ENCODE data around the gene CENPX.
A peak's percentile ranks its signal among the peaks of the same experiment; 100 is the strongest.

CENPX gene

DNA sequence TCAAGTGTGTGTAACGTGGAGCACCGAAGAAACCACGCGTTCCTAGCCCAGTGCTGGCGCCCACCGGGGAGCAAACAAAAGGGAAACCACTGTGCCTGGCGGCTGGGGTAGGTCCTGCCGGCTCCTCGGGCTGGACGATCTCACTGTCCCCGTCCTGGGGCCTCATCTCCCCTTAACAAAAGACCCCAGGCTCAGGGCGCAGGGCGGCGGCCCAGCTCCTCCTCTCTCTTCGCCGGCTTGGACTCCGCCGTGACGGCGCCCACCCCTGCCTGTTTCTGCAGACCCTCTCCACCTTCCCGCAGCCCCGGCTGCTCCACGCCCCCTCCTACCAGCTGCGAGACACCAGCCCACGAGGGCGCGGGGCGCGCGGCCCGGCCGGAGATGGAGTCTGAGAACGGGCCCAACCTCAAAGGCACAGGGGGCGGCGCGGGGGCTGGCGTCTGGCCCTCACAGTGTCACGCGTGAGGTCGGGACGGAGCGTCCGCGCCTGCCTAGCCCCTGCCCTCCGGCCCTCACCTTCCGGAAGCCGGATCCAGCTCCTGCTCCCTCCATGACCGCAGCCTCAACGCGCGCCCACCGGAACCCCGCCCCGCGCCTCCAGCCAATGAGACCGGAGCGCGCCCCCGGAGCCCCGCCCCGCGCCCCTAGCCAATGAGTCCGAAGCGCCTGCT is at the start of gene CENPX:
Gene CENPX, minus strand, starts transcription at position 569 of the 671 bp plus-strand sequence. Its CDS starts 17 bp downstream, at position 552.
- DNase-seq, result no peak

DNA sequence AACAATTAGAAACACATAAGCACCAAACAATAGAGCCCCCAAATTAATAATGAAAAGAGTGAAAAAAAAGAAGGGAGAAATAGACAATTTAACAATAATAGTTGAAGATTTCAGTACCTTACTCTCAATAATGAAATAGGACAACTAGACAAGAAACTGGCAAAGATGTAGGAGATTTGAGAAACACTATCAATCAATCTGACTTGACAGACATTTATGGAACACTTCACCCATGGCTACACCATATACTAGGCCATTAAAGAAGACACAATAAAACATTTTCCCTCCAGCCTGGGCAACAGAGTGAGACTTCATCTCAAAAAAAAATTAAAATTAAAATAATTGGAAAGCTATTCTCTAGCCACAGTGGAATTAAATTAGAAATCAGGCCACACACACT is 47.9 kb upstream of the CENPX start:
- DNase-seq, result no peak

DNA sequence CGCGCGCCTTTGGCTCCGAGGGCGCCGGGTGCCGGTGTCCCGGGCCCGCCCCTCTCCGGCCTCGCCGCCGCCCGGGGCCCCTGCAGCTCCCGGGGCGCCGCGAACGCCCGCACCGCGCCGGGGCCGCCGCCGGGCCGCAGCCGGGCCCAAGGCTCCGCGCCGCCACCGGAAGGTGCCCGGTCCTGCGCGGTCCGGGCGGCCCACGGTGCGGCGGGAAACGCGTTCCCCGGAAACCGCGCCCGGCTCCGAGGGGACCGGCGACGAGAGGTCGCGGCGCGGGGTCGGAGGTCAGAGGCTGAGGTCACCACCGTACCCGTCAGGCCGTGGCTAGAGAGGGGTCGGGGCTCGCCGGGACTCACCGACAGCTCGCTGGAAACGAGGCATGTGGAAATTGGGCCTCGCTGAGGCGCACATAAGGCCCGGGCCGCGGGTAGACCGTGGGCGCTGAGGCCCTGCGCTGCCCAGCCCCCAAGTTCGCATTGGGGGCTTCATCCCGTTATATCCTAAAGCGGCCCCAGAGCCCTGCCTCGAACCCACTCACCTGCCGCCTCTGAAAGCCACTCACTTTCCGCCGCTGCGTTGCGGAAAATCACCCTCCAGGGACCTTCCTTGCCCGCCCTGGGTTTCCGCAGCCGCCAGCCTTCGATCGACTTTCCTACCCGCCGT is 43.1 kb upstream of the CENPX start, which contains the start of gene DUS1L:
Gene DUS1L, minus strand, starts transcription at position 167 of the 666 bp plus-strand sequence. CDS start 745 bp downstream, outside the sequence.
- DNase-seq, result peak in 1 of 2 experiments; percentile 76

DNA sequence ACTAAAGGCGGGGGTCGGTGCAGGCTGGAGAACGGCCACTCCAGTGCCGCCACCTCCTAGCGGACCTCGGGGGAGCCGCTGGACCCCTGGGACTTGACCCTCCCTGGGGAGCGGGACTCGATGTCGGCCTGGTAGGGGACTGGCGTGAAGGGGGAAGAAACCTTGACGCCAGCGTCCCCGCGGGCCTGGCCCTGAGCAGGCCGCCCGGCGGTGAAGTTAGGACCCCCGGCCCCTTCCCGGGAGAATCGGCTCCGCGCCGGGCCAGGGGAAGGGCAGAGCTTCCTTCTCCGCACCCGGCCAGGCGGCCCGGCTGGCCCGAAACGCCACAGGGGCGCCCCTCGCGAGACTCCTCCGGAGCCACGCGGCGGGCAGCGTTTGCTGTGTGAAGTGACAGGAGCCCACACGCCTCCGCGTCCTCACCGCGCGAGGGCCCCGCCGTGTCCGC is 42.5 kb upstream of the CENPX start:
- DNase-seq, result no peak

DNA sequence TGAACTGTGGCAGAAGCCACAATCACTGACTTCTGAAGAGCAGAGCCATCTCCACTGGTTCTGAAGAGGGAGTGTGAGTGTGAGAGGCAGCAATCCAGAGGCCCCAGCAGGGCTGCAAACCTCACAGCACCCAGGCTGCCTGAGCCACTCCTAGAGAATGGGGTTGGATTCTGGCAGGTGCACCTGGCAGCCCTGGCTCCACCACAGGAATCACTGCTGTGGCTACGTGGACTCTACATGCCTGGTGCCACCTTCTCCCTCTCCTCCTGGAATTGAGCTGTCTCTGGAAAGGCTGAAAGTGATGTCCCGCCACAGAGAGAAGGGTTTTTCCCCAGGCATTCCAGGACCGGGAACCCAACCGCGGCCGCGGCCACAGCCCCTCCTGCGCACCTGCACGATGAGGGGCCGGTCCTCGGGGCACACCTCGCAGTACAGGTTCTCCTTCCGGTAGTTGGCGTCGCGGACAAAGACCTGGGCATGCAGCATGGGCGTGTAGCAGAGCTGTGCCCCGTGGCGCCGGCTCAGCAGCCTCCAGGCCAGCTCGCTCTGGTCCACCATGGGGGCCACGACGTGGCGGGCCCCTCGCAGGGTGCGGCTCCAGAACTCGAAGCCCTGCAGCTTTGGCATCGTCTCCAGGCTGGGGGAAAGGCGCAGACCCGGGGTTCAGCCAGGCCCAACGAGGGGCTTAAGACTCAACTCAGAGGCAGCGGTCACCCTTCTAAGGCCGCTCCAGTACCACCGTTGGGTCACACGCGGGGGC is 41.9 kb upstream of the CENPX start:
- DNase-seq, result no peak

DNA sequence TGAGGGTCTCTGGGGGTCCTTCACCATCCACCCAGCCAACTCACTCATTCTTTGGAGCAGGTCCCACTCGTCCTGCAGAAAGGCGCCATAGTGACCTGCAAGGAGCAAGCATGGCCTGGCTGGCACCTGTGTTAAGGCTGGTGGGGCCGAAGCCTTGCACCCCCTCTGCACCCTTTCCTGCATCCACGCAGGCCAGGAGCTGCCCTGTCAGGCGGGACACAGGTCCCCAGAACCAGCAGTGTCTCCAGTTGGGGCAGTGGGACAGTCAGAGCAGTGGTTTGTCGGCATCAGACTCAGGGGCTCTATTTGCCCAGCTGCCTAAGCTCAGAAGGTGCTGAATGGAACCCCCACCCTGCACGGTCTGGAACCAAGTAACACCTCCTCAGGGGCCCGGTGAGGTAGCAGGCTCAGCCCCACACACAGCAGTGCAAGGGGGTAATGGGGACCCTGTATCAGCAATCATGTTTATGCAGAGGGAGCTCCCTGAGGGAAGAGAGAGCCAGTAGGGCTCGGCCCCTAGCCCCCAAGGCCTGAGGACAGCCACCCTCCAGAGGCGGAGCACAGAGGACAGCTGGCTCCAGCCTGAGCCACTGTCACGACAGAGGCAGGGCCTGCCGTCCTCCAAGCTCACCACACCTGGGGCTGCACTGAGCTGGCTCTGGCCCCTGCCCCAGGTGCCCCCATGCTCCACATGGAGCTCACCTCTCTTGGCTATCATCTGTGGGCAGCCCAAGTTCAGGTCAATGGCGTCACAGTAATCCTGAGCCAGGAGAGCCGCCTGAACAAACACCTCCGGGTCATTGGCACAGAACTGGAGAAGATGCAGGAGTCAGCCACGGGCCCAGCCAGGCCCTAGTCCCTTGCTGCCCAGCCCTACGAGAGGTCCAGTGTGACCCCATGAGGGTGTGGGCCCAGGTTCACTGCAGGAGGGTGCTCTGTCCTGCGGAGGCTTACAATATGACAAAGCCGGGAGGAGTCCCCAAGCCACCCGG is 41.0 kb upstream of the CENPX start:
- DNase-seq, result no peak

DNA sequence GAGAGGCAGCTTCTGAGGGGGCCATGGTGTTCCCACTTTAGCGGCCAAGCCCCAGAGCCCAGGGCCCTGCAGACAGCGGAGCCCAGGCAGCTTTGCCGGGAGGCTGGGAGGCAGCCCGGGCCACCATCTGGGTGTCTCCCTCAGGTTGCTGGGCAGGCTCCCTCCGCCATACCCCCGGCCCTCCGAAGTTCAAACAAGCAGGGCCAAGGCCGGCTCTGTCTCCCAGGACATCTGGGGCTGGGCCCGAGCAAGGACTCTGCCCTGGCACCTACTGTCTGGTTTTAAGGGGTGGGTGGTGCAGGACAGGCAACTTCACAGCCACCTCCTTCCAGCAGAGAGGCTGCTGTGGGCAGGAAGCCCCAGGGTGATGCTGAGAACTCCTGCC is 40.3 kb upstream of the CENPX start:
- DNase-seq, result no peak

DNA sequence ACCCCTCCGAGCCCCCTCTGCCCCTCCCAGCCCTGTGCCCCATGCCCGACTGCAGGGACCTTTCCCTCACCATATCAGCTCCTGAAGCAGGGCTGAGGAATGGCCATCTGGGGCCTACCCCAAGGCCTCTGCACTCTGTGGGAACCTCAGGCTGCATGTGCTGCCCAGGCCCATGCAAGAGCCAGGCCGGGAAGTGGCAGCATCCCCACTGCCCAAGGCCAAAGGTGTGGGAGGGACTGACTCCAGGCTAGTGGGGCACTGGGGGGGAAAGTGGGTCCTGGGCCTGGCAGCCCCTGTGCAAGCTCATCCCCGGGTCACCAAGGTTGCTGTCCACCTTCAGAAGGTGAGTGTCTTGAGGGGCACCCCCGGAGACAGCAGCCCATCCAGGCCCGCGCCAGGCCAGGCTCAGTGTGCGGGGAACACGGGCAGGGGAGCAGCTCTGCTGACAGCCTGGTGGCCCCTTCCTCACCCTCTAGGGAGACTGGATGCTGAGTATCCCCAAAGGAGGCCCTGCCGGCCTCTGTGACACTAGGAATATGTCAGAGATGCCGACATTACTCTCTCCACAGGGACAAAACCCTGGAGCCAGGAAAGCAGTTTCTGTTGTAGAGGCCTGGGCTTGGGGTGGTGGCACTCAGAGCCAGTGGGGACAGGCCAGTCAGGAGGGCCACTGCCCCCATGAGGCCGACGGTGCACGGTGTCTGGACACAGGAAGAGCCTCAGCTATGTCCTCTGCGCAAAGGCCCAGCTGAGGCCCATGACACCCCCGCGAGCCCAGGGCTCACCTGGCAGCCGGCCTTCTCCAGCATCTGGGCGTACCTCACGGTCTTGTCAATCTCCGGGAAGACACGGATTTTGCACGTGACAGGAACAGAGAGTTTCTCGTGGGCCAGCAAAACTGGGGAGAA is 39.7 kb upstream of the CENPX start:
- DNase-seq, result no peak

DNA sequence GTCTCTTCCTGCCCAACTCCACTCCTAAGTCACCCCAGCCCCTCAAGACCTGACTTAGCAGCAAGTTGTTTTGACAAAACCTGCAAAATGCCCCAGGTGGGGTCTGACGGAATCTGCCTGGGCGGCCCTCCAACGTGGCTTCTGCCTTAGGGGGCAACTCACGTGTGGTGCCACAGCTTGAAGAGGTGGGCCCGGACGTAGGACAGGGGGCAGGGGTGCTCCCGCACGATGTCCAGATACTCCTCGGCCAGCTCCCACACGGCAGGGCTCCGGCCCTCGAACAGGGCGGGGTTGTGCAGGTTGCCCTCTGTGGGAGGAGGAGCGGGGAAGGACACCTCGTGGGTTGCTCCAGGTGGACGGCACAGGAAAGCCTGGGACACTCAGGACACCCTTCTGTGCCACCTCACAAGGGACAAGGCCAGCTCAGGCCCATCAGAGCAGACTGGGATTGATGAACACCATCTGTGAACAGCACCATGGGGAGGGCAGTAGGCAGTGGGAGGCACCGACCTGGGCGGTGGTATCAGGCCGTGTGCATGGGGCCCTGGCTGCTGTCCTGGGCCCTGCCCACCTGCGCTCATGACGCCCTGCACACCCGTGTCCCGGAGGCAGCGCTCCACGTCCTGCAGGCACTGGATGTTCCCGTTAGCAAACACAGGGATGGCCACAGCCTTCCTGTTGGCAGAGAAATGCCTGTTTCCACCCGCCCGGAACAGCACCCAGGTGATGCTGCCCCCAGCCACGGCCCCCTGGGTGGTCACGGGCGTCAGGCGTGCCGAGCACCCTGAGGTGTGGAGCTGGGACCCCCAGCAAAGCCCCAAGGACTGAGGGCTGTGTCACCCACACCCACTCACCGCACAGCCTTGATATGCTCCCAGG is 38.6 kb upstream of the CENPX start:
- no peak for DNase-seq

DNA sequence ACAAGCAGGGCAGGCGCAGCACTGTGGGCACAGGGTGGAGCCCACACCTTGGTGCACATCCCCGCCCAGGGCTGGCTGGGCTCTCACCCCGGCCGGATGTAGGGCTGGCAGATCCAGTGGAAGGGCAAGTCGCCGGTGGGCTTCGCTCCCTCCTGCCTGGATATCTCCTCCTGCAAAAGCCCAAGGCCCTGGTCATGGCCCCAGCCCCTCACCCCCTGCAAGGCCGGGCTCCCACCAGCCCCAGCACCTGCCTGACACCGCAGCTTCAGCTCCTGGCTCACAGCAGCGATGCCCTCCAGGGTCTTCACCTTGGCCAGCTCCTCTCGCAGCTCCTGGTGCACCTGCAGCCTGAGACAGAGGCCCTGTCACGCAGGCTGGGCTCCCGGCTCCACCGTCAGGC is 37.9 kb upstream of the CENPX start:
- no peak for DNase-seq

DNA sequence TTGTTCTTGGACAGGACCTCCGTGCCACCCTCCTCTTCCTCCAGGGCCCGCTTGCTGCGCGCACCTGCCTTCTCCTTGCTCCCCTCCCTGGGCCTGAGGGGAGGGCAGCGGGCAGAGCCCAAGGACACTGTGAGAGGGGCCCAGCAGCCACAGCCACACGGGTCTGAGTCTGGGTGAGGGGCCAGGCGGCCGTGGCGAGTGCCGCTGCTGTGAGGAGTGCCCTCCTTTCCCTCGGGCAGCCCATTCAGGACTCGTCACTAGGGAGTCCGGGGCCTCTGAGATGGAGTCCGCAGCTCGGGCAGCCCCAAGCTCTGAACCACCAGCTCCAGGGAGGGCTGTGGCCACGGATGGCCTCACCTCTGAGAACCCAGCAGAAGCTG is 37.3 kb upstream of the CENPX start:
- no peak for DNase-seq

DNA sequence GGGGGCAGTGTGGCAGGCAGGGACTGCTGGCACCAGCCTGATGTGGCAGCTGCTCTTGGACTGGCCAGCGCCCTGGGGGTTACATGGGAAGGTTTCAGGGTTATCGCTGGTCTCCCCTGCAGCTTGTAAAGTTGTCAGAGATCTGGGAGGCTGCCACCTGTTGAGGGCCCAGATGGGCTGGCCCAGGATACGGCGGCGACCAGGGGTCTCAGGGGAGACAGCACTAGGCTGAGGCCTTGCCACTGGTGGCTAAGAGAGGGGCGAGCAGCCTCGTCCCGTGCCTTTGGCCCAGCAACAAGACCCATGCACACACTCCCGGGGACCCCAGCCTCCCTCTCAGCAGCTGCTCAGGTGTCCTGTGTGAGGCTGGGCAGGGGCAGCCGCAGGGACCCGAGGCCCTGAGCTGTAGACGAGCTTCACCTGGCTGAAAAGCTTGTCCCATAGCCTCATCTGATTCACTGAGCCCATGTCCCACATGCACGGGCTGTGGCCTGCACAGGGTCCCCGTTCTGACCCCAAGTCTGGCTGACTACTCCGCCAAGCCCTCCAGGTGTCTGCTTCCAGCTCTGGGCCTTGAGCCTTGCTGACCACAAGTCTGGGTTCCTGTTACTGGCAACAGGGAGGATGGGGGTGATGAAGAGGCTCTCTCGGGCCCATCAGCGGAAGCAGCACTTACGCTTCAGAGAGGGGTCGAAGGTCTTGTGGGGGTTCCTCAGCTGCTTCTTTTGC is 36.8 kb upstream of the CENPX start:
- no peak for DNase-seq

DNA sequence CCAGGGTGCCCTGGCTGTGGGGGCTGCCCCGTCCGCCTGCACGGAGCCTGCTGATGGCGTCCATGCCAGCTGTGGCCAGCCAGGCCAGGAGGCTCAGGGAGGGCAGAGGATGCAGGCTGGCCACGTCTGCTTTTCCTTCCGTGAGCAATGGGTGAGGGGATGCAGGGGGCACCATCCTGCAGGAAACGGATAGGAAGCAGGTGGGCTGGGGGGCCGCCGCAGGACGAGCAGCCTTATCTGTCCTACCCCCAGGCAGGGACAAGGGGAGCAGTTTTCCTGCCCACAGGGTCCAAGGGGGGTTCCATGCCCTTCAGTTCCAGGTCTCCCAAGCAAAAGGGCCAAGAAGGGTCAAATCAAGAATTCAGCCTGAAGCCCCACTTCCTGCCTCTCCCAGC is 36.2 kb upstream of the CENPX start:
- DNase-seq, result no peak

DNA sequence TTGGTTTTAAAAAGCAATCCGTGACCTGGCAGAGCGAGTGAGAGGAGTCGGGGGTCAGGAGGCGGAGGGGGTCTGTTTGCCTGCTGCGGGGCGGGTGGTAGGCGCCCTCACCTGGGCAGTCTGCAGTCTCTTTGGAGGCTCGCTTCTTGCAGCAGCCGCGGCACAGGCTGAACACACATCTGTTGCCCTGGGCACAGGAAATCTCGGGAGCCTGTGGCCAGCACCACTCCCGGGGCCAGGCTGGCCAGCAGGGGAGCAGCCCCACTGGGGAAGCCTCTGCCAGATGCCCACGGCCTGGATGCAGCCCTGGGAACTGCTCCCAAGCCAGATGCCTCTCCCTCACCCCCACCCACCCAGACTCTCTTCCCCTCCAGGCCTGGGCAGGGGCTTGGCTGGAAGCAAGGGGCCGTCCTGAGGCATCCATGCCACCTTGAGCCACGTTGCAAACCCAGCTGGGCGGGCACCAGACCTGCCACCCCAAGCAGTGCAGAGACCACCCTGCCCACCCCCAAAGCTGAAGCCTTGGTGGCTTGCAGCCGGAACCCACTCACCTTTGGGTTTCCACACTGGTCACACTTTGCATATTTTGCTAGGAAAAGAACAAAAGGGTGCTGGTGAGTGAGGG is 35.7 kb upstream of the CENPX start:
- no peak for DNase-seq

DNA sequence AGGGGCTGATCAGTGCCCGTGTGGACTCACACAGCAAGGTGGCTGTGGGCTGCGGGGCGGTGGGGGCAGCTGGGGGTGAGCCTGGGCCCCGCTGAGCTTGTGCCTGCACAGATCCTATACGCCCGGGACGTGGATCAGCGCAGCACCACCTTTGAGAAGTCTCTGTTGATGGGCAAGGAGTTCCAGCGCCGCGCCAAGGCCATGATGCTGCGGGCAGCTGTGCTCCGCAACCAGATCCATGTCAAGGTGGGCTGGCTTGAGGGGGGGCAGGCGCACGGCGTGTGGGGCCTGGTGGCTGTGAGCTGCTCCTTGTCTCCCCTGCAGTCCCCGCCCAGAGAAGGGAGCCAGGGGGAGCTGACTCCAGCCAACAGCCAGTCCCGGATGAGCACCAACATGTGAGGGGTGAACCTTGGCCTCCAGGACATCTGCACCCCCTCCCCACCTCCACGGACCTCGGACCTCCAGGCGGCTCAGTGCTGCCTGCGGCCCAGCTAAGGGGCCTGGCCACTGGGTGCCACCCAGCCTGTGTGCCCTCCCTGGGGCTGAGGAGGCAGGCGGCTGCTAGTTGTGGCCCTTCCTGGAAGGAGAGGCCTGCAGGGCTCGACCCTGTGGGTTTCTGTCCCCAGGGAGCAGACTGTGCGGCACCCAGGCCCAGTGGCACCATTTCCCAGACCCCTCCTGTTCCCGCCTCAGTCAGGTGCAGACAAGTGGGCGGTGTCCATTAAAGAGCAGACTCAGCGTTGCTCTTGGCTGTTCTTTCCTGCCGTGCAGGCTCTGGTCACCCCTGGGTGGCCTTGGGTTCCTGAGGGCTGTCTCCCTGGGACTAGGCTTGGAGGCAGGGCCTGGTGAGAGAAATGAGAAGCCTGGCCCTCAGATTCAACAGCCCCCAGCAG is 34.3 kb upstream of the CENPX start:
- DNase-seq, result no peak

DNA sequence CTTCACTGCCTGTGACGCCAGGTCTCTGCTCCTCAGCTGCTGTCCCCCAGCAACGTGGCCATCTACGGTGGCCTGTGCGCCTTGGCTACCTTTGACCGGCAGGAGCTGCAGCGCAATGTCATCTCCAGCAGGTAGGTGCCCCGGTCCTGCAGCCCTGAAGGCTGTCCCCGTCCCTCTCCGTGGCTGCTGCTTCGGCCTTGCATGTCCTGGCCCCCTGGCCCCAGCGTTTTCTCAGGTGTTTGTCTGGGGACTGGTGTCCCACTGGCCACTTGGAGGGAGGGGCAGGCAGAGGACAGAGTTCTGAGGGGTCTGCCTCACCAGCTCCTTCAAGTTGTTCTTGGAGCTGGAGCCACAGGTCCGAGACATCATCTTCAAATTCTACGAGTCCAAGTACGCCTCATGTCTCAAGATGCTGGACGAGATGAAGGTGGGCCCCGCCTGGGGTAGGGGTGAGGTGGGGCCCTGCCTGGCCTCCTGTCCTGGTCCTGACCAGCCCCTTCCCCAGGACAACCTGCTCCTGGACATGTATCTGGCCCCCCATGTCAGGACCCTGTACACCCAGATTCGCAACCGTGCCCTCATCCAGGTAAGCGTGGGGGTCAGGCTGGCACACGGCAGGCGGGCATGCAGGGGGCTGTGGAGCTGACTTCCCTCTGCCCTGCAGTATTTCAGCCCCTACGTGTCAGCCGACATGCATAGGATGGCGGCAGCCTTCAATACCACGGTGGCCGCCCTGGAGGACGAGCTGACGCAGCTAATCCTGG is 33.5 kb upstream of the CENPX start:
- no peak for DNase-seq
